HepG2 (cell line): ENCODE measurements around the gene RAD23A. TPM values are rescaled to one million over a fixed set of nuclear protein-coding genes. Genes with fewer than 3 reads are reported as not detected.
A peak's percentile ranks its signal among the peaks of the same experiment; 100 is the strongest.

ENCODE experiments used
- ATAC-seq: fragments of 200-7000 bp; cut with Tn5 transposase; 3 replicates; pipeline ENCODE4 v1.9.1; 2020; ENCODE audit warnings: mild to moderate bottlenecking, moderate library complexity
- BruUV-seq: library from RNA; stranded (reverse); fragments of 400-500 nt; replicated peaks from 2 replicates; lab custom pipeline; 2021; lab: Mats Ljungman, UMichigan
- CTCF ChIA-PET: fragments of 300-600 bp; formaldehyde crosslinking; extraction: SDS; loops from one replicate; lab custom pipeline; 2021; ENCODE audit warnings: low total read pairs, inconsistent platforms, low intra/inter-chr PET ratio; lab: Yijun Ruan, JAX
- POLR2A ChIA-PET: fragments of 350-600 bp; sonication (Branson Sonifier 250); formaldehyde crosslinking; loops from one replicate; lab custom pipeline; 2020; ENCODE audit warnings: antibody characterized with exemption, inconsistent platforms; lab: Yijun Ruan, JAX
- DNase-seq: peaks from one replicate; pipeline ENCODE4 v3.0.0-alpha.2; 2015; ENCODE audit warnings: low spot score
- FAIRE-seq: peaks from 3 replicates; lab custom pipeline; 2011; peaks lifted over from hg19 to GRCh38; lab: Jason Lieb, UNC
- H2AFZ ChIP-seq: one replicate; pipeline ENCODE4 v1.6.1; 2011; ENCODE audit warnings: low read length, inconsistent platforms
- H3K27ac ChIP-seq: fragments of 300-600 bp; 3 replicates; pipeline ENCODE4 v1.8.0; 2011; ENCODE audit warnings: mixed run types, mild to moderate bottlenecking, mixed read lengths, low read length, inconsistent platforms; ENCODE audit not compliant: insufficient read depth; ENCODE audit errors: extremely low read length
- H3K27me3 ChIP-seq, 2 experiments: fragments of 200-600 bp in 1 of 2; 2 replicates in 1 of 2; 3 replicates in 1 of 2; pipeline versions ENCODE4 v1.6.0 to v1.8.0; 2011; ENCODE audit warnings: low read length in 2 of 2, mild to moderate bottlenecking in 2 of 2, moderate library complexity in 2 of 2, inconsistent platforms in 1 of 2; ENCODE audit not compliant: insufficient read depth in 2 of 2, control insufficient read depth in 1 of 2
- H3K36me3 ChIP-seq, 2 experiments: fragments of 200-600 bp in 1 of 2; replicated peaks in 1 of 2; 2 replicates in 1 of 2; 3 replicates in 1 of 2; pipeline versions ENCODE4 v1.5.1 to v1.8.0; 2011; ENCODE audit warnings: low read length in 2 of 2, inconsistent platforms in 1 of 2; ENCODE audit not compliant: insufficient read depth in 2 of 2, control insufficient read depth in 1 of 2
- H3K4me1 ChIP-seq: 2 replicates; pipeline ENCODE4 v1.5.1; 2012; ENCODE audit warnings: low read length, inconsistent platforms; ENCODE audit not compliant: insufficient read depth
- H3K4me2 ChIP-seq: 2 replicates; pipeline ENCODE4 v1.6.0; 2011; ENCODE audit warnings: low read depth, low read length, inconsistent platforms
- H3K4me3 ChIP-seq, 3 experiments: fragments of 200-600 bp in 1 of 3; sonication (generic), shearing (Covaris generic) in 1 of 3; replicated peaks in 1 of 3; 2 replicates each; pipeline ENCODE4 v1.5.1; 2011 to 2016; ENCODE audit warnings: low read length in 3 of 3, inconsistent platforms in 2 of 3, low read depth in 2 of 3, mild to moderate bottlenecking in 2 of 3, control low read depth in 1 of 3, mixed read lengths in 1 of 3; ENCODE audit not compliant: insufficient read depth in 1 of 3
- H3K79me2 ChIP-seq: one replicate; pipeline ENCODE4 v1.6.1; 2011; ENCODE audit warnings: low read length, inconsistent platforms; ENCODE audit not compliant: insufficient read depth
- H3K9ac ChIP-seq: 2 replicates; pipeline ENCODE4 v1.6.0; 2011; ENCODE audit warnings: mild to moderate bottlenecking, low read depth, low read length, inconsistent platforms; ENCODE audit not compliant: insufficient read depth
- H3K9me3 ChIP-seq: 2 replicates; pipeline ENCODE4 v1.5.1; 2012; ENCODE audit warnings: mild to moderate bottlenecking, low read length
- H4K20me1 ChIP-seq: 2 replicates; pipeline ENCODE4 v1.6.0; 2011; ENCODE audit warnings: inconsistent platforms, mild to moderate bottlenecking, low read length, moderate library complexity; ENCODE audit not compliant: insufficient read depth
- ATF7-NPFF ChIP-seq: sonication (generic); formaldehyde crosslinking; IDR thresholded peaks from 2 replicates; pipeline ENCODE4 v1.8.1; 2023; ENCODE audit warnings: mild to moderate bottlenecking, low read depth, missing genetic modification reagents, moderate library complexity
- DZIP1 ChIP-seq: sonication (generic); formaldehyde crosslinking; IDR thresholded peaks from 2 replicates; pipeline ENCODE4 v1.5.0; 2020; ENCODE audit warnings: mild to moderate bottlenecking, missing genetic modification reagents
- E2F5 ChIP-seq: sonication (generic); formaldehyde crosslinking; conservative IDR thresholded peaks from 2 replicates; pipeline ENCODE4 v1.4.0; 2020; ENCODE audit warnings: missing genetic modification reagents
- HMG20B ChIP-seq: conservative IDR thresholded peaks from 2 replicates; pipeline ENCODE4 v1.6.1; 2016; ENCODE audit warnings: missing genetic modification reagents, missing compliant biosample characterization
- JUNB ChIP-seq: sonication (generic); formaldehyde crosslinking; IDR thresholded peaks from 2 replicates; pipeline ENCODE4 v1.8.0; 2022; ENCODE audit warnings: missing genetic modification reagents, mild to moderate bottlenecking, borderline replicate concordance
- MAF1 ChIP-seq: sonication (generic); formaldehyde crosslinking; IDR thresholded peaks from 2 replicates; pipeline ENCODE4 v1.5.0; 2020; ENCODE audit warnings: missing genetic modification reagents, borderline replicate concordance
- MEF2D ChIP-seq: sonication (generic); formaldehyde crosslinking; IDR thresholded peaks from 2 replicates; pipeline ENCODE4 v1.5.1; 2020; ENCODE audit warnings: mild to moderate bottlenecking, missing genetic modification reagents
- TOPORS ChIP-seq: sonication (generic); formaldehyde crosslinking; IDR thresholded peaks from 2 replicates; pipeline ENCODE4 v1.8.0; 2023; ENCODE audit warnings: mild to moderate bottlenecking, missing genetic modification reagents
- ZBTB14 ChIP-seq: sonication (generic); formaldehyde crosslinking; IDR thresholded peaks from 2 replicates; pipeline ENCODE4 v1.4.0; 2020; ENCODE audit warnings: missing genetic modification reagents
- ZNF280B ChIP-seq: sonication (generic); formaldehyde crosslinking; IDR thresholded peaks from 2 replicates; pipeline ENCODE4 v1.5.0; 2020; ENCODE audit warnings: missing genetic modification reagents, mild to moderate bottlenecking, borderline replicate concordance
- ZNF362 ChIP-seq: sonication (generic); formaldehyde crosslinking; IDR thresholded peaks from 2 replicates; pipeline ENCODE4 v1.4.0; 2020; ENCODE audit warnings: missing genetic modification reagents, mild to moderate bottlenecking, borderline replicate concordance
- WGBS: methylation state at CpG from one replicate; pipeline ENCODE4 v1.1.6; 2017; ENCODE audit warnings: low lambda C conversion rate; 5-methylcytosine and 5-hydroxymethylcytosine counted together
- in situ Hi-C: cut with HindIII; loops from 2 replicates; pipeline ENCODE4 v1.10.0; 2017; ENCODE audit warnings: low pct_unique_long_range_greater_than_20kb; ENCODE audit not compliant: extremely low pct_ligation_motif_present
- intact Hi-C: fragments of 100-400 bp; cut with micrococcal nuclease; formaldehyde crosslinking; loops from one replicate; pipeline ENCODE4 v1.10.0; 2022; ENCODE audit not compliant: unreplicated experiment
- polyA plus RNA-seq, 8 experiments: library from polyadenylated mRNA; depleted of rRNA in 3 of 8; stranded (reverse) in 7 of 8; unstranded in 1 of 8; fragments of >200 nt; fragmentation: Illumina TruSeq in 4 of 8; extraction: Trizol in 4 of 8; gene quantifications; 2 replicates each; pipeline versions ENCODE4 v1.2.1 to v1.2.3, GENCODE V29; 2011 to 2016; ENCODE audit warnings: low read depth in 4 of 8, missing spikeins in 1 of 8, mixed read lengths in 1 of 8; ENCODE audit not compliant: insufficient read depth in 1 of 8
- total RNA-seq, 5 experiments: library from RNA; depleted of rRNA; stranded (reverse); fragments of >200 nt; fragmentation: Illumina TruSeq; extraction: Trizol; gene quantifications; 2 replicates each; pipeline ENCODE4 v1.2.3, GENCODE V29; 2016; ENCODE audit warnings: low read depth in 1 of 5

Gene RAD23A
- total and polyA plus RNA-seq, 2 of the 13 experiments (the other 11 are each of a cell fraction or from before 2014, with no cell fraction given), result 42.5 to 54.2 TPM

GRCh38 chr19:12995596-12996405 lies 50.1 kb downstream of the RAD23A start (continued):
- peak; percentile 25; the same call in 1 of the 2 replicates for TF ChIP-seq DZIP1

- ATAC-seq (peak; percentile 90), DNase-seq (peak; percentile 38), FAIRE-seq (no peak)
- in situ Hi-C loops, result no loop called here
- Histone ChIP-seq H3K9ac (peak overlapping the region; percentile 78), H3K4me1 (peaks cover 24% of the 10 kb centered on the region), H3K4me2 (peak overlapping the region; percentile 83), H3K79me2 (peaks cover 37% of the 10 kb centered on the region), H3K36me3 (peaks cover 5 to 10% of the 10 kb centered on the region in 2 experiments; a peak in 4 of 5 replicates), H2AFZ (no peak overlapping the region), H4K20me1 (peaks cover 6% of the 10 kb centered on the region; the same call in 1 of the 2 replicates), H3K9me3 (no peaks in the 10 kb centered on the region), H3K27ac (peak overlapping the region; percentile 58), H3K4me3 (peak overlapping the region; percentile 79 to 96 (median 85); a peak in 5 of 6 replicates), H3K27me3 (no peaks in the 10 kb centered on the region)
- ChIA-PET POLR2A (interaction anchor here (1.4 to 2.1 kb wide), 3 partner anchors 11 to 64 kb away, joined by 8 to 13 read pairs (median 9); no protein-coding TSS in a partner anchor), CTCF (no interaction called here)
- no TSS peak for BruUV-seq
- intact Hi-C loops, result no loop called here
- 0% methylated on average over 1 of the region's 52 CpGs for WGBS
- no peak for TF ChIP-seq TOPORS
- TF ChIP-seq ZNF280B (CRISPR knock-in tag), result peak; percentile 63; the same call in 1 of the 2 replicates
- TF ChIP-seq MAF1, result 0 out of 2 replicates have a peak, but pooled peaks have one; percentile 27
- no peak for TF ChIP-seq ATF7-NPFF (CRISPR knock-in tag)
- TF ChIP-seq E2F5, result no peak
- no peak for TF ChIP-seq HMG20B (CRISPR knock-in tag)
- TF ChIP-seq JUNB (CRISPR knock-in tag), result no peak
- TF ChIP-seq ZBTB14 (CRISPR knock-in tag), result peak; percentile 48; the same call in 1 of the 2 replicates
- TF ChIP-seq ZNF362, result 0 out of 2 replicates have a peak, but pooled peaks have one; percentile 15
- peak; percentile 43; the same call in 1 of the 2 replicates for TF ChIP-seq MEF2D (CRISPR knock-in tag)
Measured at GRCh38 chr19:12996406-12997094, 50.9 kb downstream of the RAD23A start.
